SU-DHL-6 (cell line): ENCODE results near the gene MTERF4.

Experiments
- EZH2phosphoT487 ChIP-seq: fragments of 200-600 bp; sonication (generic), shearing (Covaris generic); conservative IDR thresholded peaks from 2 replicates; pipeline ENCODE4 v1.6.1; 2018; ENCODE audit warnings: mild to moderate bottlenecking, antibody characterized with exemption, low read length, moderate library complexity, mixed read lengths
- TF ChIP-seq, protein P1 (sequence below): fragments of 200-600 bp; sonication (generic); IDR thresholded peaks from one replicate; pipeline ENCODE4 v1.5.1; 2017; ENCODE audit warnings: antibody characterized with exemption, mild to moderate bottlenecking, low read length, moderate library complexity; ENCODE audit not compliant: insufficient read depth, poor library complexity, severe bottlenecking

DNA sequence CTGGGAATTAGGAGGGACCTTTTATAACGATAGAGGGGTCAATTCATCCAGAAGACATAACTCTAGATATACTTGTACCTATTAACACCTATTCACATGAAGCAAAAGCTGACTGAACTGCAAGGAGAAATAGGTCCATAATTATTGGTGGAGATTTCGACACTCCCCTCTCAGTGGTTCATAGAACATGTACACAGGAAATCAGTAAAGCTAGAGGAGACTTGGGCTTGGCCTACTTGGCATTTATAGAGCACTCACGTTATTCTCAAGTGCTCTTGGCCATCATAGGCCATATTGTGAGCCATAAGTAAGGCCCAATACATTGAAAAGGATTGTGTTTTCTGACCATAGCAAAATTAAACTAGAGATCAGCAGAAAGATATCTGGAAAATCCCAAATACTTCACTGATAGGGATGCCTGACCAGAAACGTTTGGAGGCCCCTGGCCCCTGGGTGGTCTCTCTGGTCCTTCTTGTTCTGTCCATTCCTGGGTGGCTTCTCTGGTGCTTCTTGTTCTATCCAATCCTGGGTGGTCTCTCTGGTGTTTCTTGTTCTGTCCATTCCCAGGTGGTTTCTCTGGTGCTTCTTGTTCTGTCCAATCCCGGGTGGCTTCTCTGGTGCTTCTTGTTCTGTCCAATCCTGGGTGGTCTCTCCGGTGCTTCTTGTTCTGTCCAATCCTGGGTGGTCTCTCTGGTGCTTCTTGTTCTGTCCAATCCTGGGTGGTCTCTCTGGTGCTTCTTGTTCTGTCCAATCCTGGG, 54.7 kb downstream of the MTERF4 start:
- TF ChIP-seq, protein P1, sequence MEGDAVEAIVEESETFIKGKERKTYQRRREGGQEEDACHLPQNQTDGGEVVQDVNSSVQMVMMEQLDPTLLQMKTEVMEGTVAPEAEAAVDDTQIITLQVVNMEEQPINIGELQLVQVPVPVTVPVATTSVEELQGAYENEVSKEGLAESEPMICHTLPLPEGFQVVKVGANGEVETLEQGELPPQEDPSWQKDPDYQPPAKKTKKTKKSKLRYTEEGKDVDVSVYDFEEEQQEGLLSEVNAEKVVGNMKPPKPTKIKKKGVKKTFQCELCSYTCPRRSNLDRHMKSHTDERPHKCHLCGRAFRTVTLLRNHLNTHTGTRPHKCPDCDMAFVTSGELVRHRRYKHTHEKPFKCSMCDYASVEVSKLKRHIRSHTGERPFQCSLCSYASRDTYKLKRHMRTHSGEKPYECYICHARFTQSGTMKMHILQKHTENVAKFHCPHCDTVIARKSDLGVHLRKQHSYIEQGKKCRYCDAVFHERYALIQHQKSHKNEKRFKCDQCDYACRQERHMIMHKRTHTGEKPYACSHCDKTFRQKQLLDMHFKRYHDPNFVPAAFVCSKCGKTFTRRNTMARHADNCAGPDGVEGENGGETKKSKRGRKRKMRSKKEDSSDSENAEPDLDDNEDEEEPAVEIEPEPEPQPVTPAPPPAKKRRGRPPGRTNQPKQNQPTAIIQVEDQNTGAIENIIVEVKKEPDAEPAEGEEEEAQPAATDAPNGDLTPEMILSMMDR, result no peak
- TF ChIP-seq EZH2phosphoT487, result no peak
